Heart right ventricle (tissue), 16 donors: ENCODE measurements around the gene UBE2L3. TPM values are rescaled to one million over a fixed set of nuclear protein-coding genes. Genes with fewer than 3 reads are reported as not detected.

Experiments
- ATAC-seq, 8 donors: fragments of 200-7000 bp; cut with Tn5 transposase; one replicate each; pipeline ENCODE4 v1.9.1; 2020; ENCODE audit warnings: mild to moderate bottlenecking in 8 of 8, moderate library complexity in 8 of 8, moderate number of reproducible peaks in 1 of 8
- DNase-seq, 2 donors: peaks; one replicate each; pipeline ENCODE4 v3.0.0-alpha.2; 2020
- H3K27ac ChIP-seq, 10 donors: fragments of 200-600 bp; sonication (generic) in 2 of 10; one replicate each; pipeline versions ENCODE4 v1.5.0 to v1.8.0; 2020 to 2022; ENCODE audit warnings: mild to moderate bottlenecking in 3 of 10
- H3K27me3 ChIP-seq, 7 donors: fragments of 200-600 bp; one replicate each; pipeline ENCODE4 v1.8.0; 2021 to 2022; ENCODE audit warnings: mild to moderate bottlenecking in 2 of 7
- H3K36me3 ChIP-seq, 9 donors: fragments of 200-600 bp; sonication (generic) in 1 of 9; one replicate each; pipeline versions ENCODE4 v1.5.0 to v1.8.0; 2020 to 2022; ENCODE audit warnings: mild to moderate bottlenecking in 2 of 9
- H3K4me1 ChIP-seq, 9 donors: fragments of 200-600 bp; sonication (generic) in 1 of 9; one replicate each; pipeline versions ENCODE4 v1.5.0 to v1.8.0; 2020 to 2022; ENCODE audit warnings: mild to moderate bottlenecking in 4 of 9
- H3K4me3 ChIP-seq, 10 donors: fragments of 200-600 bp; sonication (generic) in 2 of 10; one replicate each; pipeline versions ENCODE4 v1.5.0 to v1.8.0; 2020 to 2022; ENCODE audit warnings: mild to moderate bottlenecking in 7 of 10, moderate library complexity in 2 of 10
- H3K9me3 ChIP-seq, 11 donors: fragments of 200-600 bp in 10 of 11; sonication (generic) in 2 of 11; one replicate each; pipeline versions ENCODE4 v1.5.0 to v1.8.0; 2013 to 2022; ENCODE audit warnings: mild to moderate bottlenecking in 2 of 11, control low read depth in 1 of 11, moderate library complexity in 1 of 11
- WGBS, 2 donors: extraction: QIAGEN DNeasy Blood & Tissue Kit; methylation state at CpG; one replicate each; pipeline ENCODE4 v1.1.7; 2013; ENCODE audit warnings: inconsistent platforms in 1 of 2; 5-methylcytosine and 5-hydroxymethylcytosine counted together
- intact Hi-C, 10 donors: fragments of 100-400 bp; cut with DNase I; formaldehyde crosslinking; loops; one replicate each; pipeline versions ENCODE4 v1.11.1 to v1.14.2; 2022
- polyA plus RNA-seq, 2 donors: library from polyadenylated mRNA; stranded (reverse); fragments of 200-250 nt; gene quantifications; one replicate each; pipeline ENCODE4 v1.2.3, GENCODE V29; 2013
- total RNA-seq, 10 donors: library from RNA; stranded (reverse); fragmentation: NEBNext Ultra II Directional in 3 of 10; extraction: Animal tissue kit (Norgen Biotek cat#: 25700) in 3 of 10; gene quantifications; one replicate each; pipeline versions ENCODE4 v1.2.1 to v1.2.4, GENCODE V29; 2021 to 2023
- TF ChIP-seq, protein P1 (sequence below), 9 donors: fragments of 200-600 bp; sonication (generic) in 2 of 9; IDR thresholded peaks; one replicate each; pipeline versions ENCODE4 v1.5.0 to v1.8.0; 2021 to 2022; ENCODE audit warnings: antibody characterized with exemption in 9 of 9, mild to moderate bottlenecking in 5 of 9, moderate library complexity in 1 of 9
- donor health status: Arrhythmogenic right ventricular cardiomyopathy.
- donor health status: ischemic (EF 13 %, LVEDD 7.1; RV severe dilation, severe dysfunction).
- donor health status: healthy with polysubstance abuse.
- donor health status: DM: no; HTN: yes; CAD: no.
- donor health status: DM: no; HTN: no; CAD: no.
- donor health status: ischemic (EF 25% LVEDD 6.9; RV normal size, moderate dysfunction).
- donor health status: ischemic (EF 25% LVEDD 5.7; RV mildly dilated, moderate dysfunction).
- donor health status: healthy.
- donor health status: DM: yes; HTN: yes; CAD: no.
- donor health status: Ischemic cardiomyopathy.
- donor health status: ischemic (EF 35%, LVEDD 5.7; RV mildly dilated, moderate dysfunction).
- donor health status: nonischemic (EF 11% LVEDD 7.7; RV severe dilation, severe dysfunction).
- donor health status: DM: yes; HTN: yes; CAD: no.
- donor health status: PGD.
- donor health status: ischemic (EF 29% LVEDD 5.4; RV normal size, mild dysfunction).
- donor health status: nonischemic (EF 23%, LVEDD 6.1; RV moderate dilation, normal function).

The UBE2L3 gene
- total and polyA plus RNA-seq, 12 donors: 43.1 to 63.6 (median 50.1) TPM

DNA sequence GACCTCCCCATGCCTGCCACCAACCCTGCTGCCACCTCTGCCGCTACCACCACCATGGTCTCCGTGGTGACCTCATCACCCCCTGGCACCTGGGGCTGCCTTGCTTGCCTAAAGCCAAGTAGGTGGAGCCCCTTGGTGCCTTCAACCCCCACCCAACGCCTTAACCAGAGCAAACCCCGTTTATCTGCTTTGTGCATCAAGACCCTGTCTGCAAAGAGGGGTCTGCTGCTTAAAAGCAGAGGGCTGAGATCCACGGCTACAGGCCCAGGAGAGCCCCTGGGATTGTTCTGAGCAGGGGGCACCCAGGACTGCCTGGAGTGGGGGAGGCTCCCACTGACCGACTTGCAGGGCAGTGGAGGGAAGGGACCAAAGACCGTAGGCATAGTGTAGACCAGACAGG is 93.4 kb downstream of the UBE2L3 start:
- Histone ChIP-seq H3K27ac (no peak overlapping the region), H3K4me1 (peaks cover 0 to 23% (median 7%) of the 10 kb centered on the region in 9 donors), H3K36me3 (no peaks in the 10 kb centered on the region), H3K9me3 (no peaks in the 10 kb centered on the region), H3K27me3 (peaks cover 0 to 7% (median 0%) of the 10 kb centered on the region in 7 donors), H3K4me3 (no peak overlapping the region)
- intact Hi-C loops: no loop called here
- 78 to 82% methylated on average over 7 of the region's 7 CpGs for WGBS, 2 donors
- no peak for ATAC-seq
- TF ChIP-seq, protein P1, sequence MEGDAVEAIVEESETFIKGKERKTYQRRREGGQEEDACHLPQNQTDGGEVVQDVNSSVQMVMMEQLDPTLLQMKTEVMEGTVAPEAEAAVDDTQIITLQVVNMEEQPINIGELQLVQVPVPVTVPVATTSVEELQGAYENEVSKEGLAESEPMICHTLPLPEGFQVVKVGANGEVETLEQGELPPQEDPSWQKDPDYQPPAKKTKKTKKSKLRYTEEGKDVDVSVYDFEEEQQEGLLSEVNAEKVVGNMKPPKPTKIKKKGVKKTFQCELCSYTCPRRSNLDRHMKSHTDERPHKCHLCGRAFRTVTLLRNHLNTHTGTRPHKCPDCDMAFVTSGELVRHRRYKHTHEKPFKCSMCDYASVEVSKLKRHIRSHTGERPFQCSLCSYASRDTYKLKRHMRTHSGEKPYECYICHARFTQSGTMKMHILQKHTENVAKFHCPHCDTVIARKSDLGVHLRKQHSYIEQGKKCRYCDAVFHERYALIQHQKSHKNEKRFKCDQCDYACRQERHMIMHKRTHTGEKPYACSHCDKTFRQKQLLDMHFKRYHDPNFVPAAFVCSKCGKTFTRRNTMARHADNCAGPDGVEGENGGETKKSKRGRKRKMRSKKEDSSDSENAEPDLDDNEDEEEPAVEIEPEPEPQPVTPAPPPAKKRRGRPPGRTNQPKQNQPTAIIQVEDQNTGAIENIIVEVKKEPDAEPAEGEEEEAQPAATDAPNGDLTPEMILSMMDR (IDR thresholded peaks at IDR 0.05): no peak
- no peak for DNase-seq

DNA sequence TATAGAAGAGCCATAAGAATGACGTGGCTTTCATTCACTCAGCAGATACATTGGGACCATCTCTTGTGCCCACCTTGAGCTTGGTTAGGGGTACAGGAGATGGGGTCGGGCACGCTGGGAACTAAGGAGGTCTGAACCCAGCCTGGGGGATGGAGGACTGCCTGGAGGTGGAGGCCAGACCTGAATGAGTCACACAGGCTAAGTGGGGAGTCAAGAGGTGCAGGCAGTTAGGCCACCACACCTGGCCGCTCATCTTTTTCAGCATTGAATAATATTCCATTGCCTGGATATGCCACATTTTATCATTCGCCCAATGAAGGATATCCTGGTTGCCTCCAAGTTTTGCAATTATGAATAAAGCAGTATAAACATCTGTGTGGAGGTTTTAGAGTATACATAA is 94.5 kb downstream of the UBE2L3 start:
- 90 to 95% methylated on average over 5 of the region's 5 CpGs for WGBS, 2 donors
- no peaks in the 10 kb centered on the region for H3K9me3 ChIP-seq

DNA sequence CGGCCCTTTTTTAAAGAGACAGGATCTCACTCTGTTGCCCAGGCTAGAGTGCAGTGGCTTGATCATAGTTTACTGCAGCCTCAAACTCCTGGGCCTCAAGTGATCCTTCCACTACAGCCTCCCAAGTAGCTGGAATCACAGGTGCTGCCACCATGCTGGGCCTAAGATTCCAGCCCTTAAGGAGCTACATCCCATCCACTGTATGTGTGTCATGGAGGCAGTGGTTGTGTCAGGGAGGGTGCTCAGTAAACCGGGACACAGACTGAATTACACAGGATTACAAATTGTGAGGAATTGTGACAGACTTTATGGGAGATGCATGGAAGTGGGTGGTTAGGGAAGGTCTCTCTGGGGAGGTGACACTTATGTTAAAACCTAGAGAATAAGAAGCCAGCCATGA is 96.2 kb downstream of the UBE2L3 start:
- TF ChIP-seq, protein P1 (IDR thresholded peaks at IDR 0.05): no peak
- DNase-seq: no peak
- peaks cover 0 to 20% (median 13%) of the 10 kb centered on the region in 9 donors for H3K4me1 ChIP-seq
- H3K27me3 ChIP-seq: no peaks in the 10 kb centered on the region
- no peaks in the 10 kb centered on the region for H3K36me3 ChIP-seq
- no peak overlapping the region for H3K27ac ChIP-seq
- H3K9me3 ChIP-seq: no peaks in the 10 kb centered on the region
- WGBS, 2 donors: 89 to 92% methylated on average over 2 of the region's 2 CpGs
- ATAC-seq: no peak
- intact Hi-C loops: no loop called here
- H3K4me3 ChIP-seq: no peak overlapping the region

More for the DNA sequence above, 94.5 kb downstream of the UBE2L3 start:
- Histone ChIP-seq H3K27ac (no peak overlapping the region), H3K36me3 (no peaks in the 10 kb centered on the region), H3K27me3 (peaks cover 0 to 7% (median 0%) of the 10 kb centered on the region in 7 donors), H3K4me1 (peaks cover 0 to 23% (median 14%) of the 10 kb centered on the region in 9 donors), H3K4me3 (no peak overlapping the region)
- intact Hi-C loops: no loop called here
- no peak for ATAC-seq
- TF ChIP-seq, protein P1 (IDR thresholded peaks at IDR 0.05): no peak
- no peak for DNase-seq

DNA sequence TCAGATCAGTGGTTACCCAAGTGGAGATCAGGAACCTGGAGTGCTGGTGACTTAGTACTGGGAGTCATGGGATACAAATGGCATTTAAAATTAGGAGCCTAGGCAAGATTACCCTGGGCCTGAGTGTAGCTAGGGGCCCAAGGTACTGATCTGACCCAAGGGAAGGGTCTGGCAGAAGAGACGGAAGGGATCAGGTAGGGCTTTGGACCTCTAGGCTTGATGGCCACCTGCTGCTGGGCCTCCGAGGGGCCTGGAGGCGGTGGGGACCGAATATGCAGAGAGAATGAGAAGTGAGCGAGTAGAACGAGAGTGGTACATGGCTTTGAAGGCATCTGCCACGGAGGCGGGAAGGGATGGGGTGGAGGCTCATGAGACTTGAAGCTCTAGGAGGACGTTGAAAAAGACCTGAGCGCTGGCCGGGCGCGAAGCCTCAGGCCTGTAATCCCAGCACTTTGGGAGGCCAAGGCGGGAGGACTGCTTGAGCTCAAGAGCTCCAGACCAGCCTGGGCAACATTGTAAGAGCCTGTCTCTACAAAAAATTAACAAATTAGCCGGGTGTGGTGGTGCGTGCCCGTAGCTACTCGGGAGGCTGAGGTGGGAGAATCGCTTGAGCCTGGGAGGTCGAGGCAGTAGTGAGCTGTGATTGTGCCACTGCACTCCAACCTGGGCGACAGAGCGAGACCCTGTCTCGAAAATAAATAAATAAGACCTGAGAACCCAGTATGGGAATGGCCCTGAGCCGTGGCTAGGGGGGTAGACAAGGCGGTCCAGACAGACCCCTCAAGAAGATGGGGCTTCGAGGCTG is 97.7 kb downstream of the UBE2L3 start:
- Histone ChIP-seq H3K36me3 (peaks cover 0 to 14% (median 0%) of the 10 kb centered on the region in 9 donors), H3K4me3 (peak overlapping the region; percentile 45 to 96 (median 76)), H3K27me3 (no peaks in the 10 kb centered on the region), H3K4me1 (peaks cover 0 to 20% (median 13%) of the 10 kb centered on the region in 9 donors), H3K27ac (peak overlapping the region; percentile 66 to 97 (median 93)), H3K9me3 (no peaks in the 10 kb centered on the region)
- ATAC-seq (no peak), DNase-seq (no peak)
- TF ChIP-seq, protein P1 (IDR thresholded peaks at IDR 0.05): no peak
- WGBS, 2 donors: 74 to 75% methylated on average over 26 of the region's 26 CpGs
- intact Hi-C loops: no loop called here
